Neural cell (in vitro differentiated cells): ENCODE data around the gene NRG3. TPM values are rescaled to one million over a fixed set of nuclear protein-coding genes. Genes with fewer than 3 reads are reported as not detected.

Experiments used
- H2AFZ ChIP-seq: fragments of 200-600, 300-800 bp; sonication (generic), shearing (Covaris generic); 2 replicates; pipeline ENCODE4 v1.6.0; 2014; ENCODE audit warnings: low read depth, mild to moderate bottlenecking, antibody characterized with exemption, low read length, moderate library complexity
- H3F3A ChIP-seq: fragments of 200-600 bp; shearing (Covaris generic); 2 replicates; pipeline ENCODE4 v1.6.1; 2016; ENCODE audit warnings: mild to moderate bottlenecking, moderate library complexity, mixed read lengths, antibody characterized with exemption, low read length; ENCODE audit not compliant: insufficient read depth, poor library complexity, severe bottlenecking
- H3K27ac ChIP-seq: fragments of 200-600, 300-800 bp; sonication (generic), shearing (Covaris generic); 2 replicates; pipeline ENCODE4 v1.5.1; 2014; ENCODE audit warnings: mild to moderate bottlenecking, low read length, moderate library complexity
- H3K27me3 ChIP-seq: fragments of 300-800, 200-600 bp; sonication (generic), shearing (Covaris generic); 2 replicates; pipeline ENCODE4 v1.6.0; 2014; ENCODE audit warnings: mild to moderate bottlenecking, low read depth, low read length, moderate library complexity; ENCODE audit not compliant: insufficient read depth
- H3K36me3 ChIP-seq: fragments of 300-800, 200-600 bp; sonication (generic), shearing (Covaris generic); 2 replicates; pipeline ENCODE4 v1.5.1; 2014; ENCODE audit warnings: mild to moderate bottlenecking, antibody characterized with exemption, low read length, moderate library complexity; ENCODE audit not compliant: insufficient read depth
- H3K4me2 ChIP-seq: fragments of 300-800, 200-600 bp; sonication (generic), shearing (Covaris generic); 2 replicates; pipeline ENCODE4 v1.6.0; 2014; ENCODE audit warnings: mild to moderate bottlenecking, low read length
- H3K4me3 ChIP-seq: fragments of 300-800, 200-600 bp; sonication (generic), shearing (Covaris generic); 2 replicates; pipeline ENCODE4 v1.5.1; 2014; ENCODE audit warnings: mild to moderate bottlenecking, low read length, moderate library complexity
- H3K79me2 ChIP-seq: fragments of 200-600 bp; shearing (Covaris generic); replicated peaks from 2 replicates; pipeline ENCODE4 v1.6.0; 2014; ENCODE audit warnings: mild to moderate bottlenecking, low read length, moderate library complexity; ENCODE audit not compliant: insufficient read depth
- H3K9ac ChIP-seq: fragments of 300-800, 200-600 bp; sonication (generic), shearing (Covaris generic); 2 replicates; pipeline ENCODE4 v1.6.1; 2016; ENCODE audit warnings: mild to moderate bottlenecking, low read length, mixed read lengths
- H3K9me2 ChIP-seq: fragments of 200-600 bp; shearing (Covaris generic); 2 replicates; pipeline ENCODE4 v1.6.1; 2016; ENCODE audit warnings: mild to moderate bottlenecking, low read length, mixed read lengths; ENCODE audit not compliant: insufficient read depth
- H3K9me3 ChIP-seq: fragments of 200-600, 300-800 bp; sonication (generic), shearing (Covaris generic); 2 replicates; pipeline ENCODE4 v1.6.1; 2016; ENCODE audit warnings: mild to moderate bottlenecking, mixed run types, low read length, moderate library complexity, mixed read lengths
- H4K20me1 ChIP-seq: fragments of 200-600 bp; shearing (Covaris generic); 2 replicates; pipeline ENCODE4 v1.6.1; 2016; ENCODE audit warnings: mild to moderate bottlenecking, mixed run types; ENCODE audit not compliant: insufficient read depth
- CTCF ChIP-seq: fragments of 450-650 bp; IDR thresholded peaks from 2 replicates; pipeline ENCODE4 v1.5.1; 2014; ENCODE audit warnings: antibody characterized with exemption, mild to moderate bottlenecking, moderate library complexity; ENCODE audit not compliant: poor library complexity, severe bottlenecking
- EP300 ChIP-seq: fragments of 450-650 bp; conservative IDR thresholded peaks from 2 replicates; pipeline ENCODE4 v1.6.1; 2014; ENCODE audit warnings: antibody characterized with exemption, mild to moderate bottlenecking, moderate library complexity; ENCODE audit not compliant: poor library complexity, severe bottlenecking
- EZH2 ChIP-seq: fragments of 200-600, 300-800 bp; shearing (Covaris generic), sonication (generic); IDR thresholded peaks from 2 replicates; pipeline ENCODE4 v1.6.1; 2014; ENCODE audit warnings: antibody characterized with exemption, low read length, borderline replicate concordance, mild to moderate bottlenecking; ENCODE audit not compliant: insufficient read depth, poor library complexity, severe bottlenecking
- MXI1 ChIP-seq: fragments of 450-650 bp; conservative IDR thresholded peaks from 2 replicates; pipeline ENCODE4 v1.6.1; 2014; ENCODE audit warnings: antibody characterized with exemption, mild to moderate bottlenecking; ENCODE audit not compliant: poor library complexity, severe bottlenecking
- POLR2AphosphoS5 ChIP-seq: IDR thresholded peaks from 2 replicates; pipeline ENCODE4 v1.6.1; 2012
- RAD21 ChIP-seq: fragments of 450-650 bp; conservative IDR thresholded peaks from 2 replicates; pipeline ENCODE4 v1.6.1; 2014; ENCODE audit warnings: antibody characterized with exemption, mild to moderate bottlenecking, moderate library complexity
- REST ChIP-seq: IDR thresholded peaks from 2 replicates; pipeline ENCODE4 v1.6.1; 2012; ENCODE audit warnings: borderline replicate concordance
- SMC3 ChIP-seq: fragments of 450-650 bp; conservative IDR thresholded peaks from 2 replicates; pipeline ENCODE4 v1.6.1; 2014; ENCODE audit warnings: antibody characterized with exemption, mild to moderate bottlenecking, moderate library complexity; ENCODE audit not compliant: poor library complexity
- TAF1 ChIP-seq: IDR thresholded peaks from 2 replicates; pipeline ENCODE4 v1.6.1; 2012; ENCODE audit warnings: low read depth
- polyA plus RNA-seq: library from polyadenylated mRNA; depleted of rRNA; stranded (reverse); fragments of >200 nt; gene quantifications from 2 replicates; pipeline ENCODE4 v1.2.3, GENCODE V29; 2014

NRG3 gene
- polyA plus RNA-seq, 1 donor from 2014 or later = 14.0 TPM

- TF ChIP-seq POLR2AphosphoS5 (no peak), MXI1 (no peak), SMC3 (no peak), REST (no peak)
- Histone ChIP-seq H3K4me3 (no peak overlapping the region), H4K20me1 (no peaks in the 10 kb centered on the region), H3K27ac (no peak overlapping the region), H3K4me2 (no peak overlapping the region), H3K9me3 (no peaks in the 10 kb centered on the region), H3K9me2 (no peaks in the 10 kb centered on the region), H3K79me2 (no peaks in the 10 kb centered on the region), H2AFZ (no peak overlapping the region), H3K36me3 (no peaks in the 10 kb centered on the region), H3K27me3 (no peaks in the 10 kb centered on the region), H3F3A (no peaks in the 10 kb centered on the region), H3K9ac (no peak overlapping the region)
These were observed 1057.5 kb downstream of the NRG3 start for GRCh38 chr10:82932451-82932850.

GRCh38 chr10:82934429-82934828 is 1059.4 kb downstream of the NRG3 start:
- H3K9me2 ChIP-seq = no peaks in the 10 kb centered on the region
- no peak overlapping the region for H2AFZ ChIP-seq
- no peaks in the 10 kb centered on the region for H4K20me1 ChIP-seq
- H3K79me2 ChIP-seq = no peaks in the 10 kb centered on the region
- no peak overlapping the region for H3K9ac ChIP-seq
- no peaks in the 10 kb centered on the region for H3F3A ChIP-seq
- no peaks in the 10 kb centered on the region for H3K36me3 ChIP-seq
- no peaks in the 10 kb centered on the region for H3K9me3 ChIP-seq
- TF ChIP-seq CTCF (peak; percentile 12), EP300 (no peak), MXI1 (no peak)
- no peak overlapping the region for H3K27ac ChIP-seq
- H3K4me2 ChIP-seq = no peak overlapping the region
- H3K4me3 ChIP-seq = no peak overlapping the region
- H3K27me3 ChIP-seq = no peaks in the 10 kb centered on the region

- no peak overlapping the region for H3K9ac ChIP-seq
- no peak overlapping the region for H2AFZ ChIP-seq
- no peak overlapping the region for H3K4me3 ChIP-seq
- H3K27ac ChIP-seq = no peak overlapping the region
- H3K36me3 ChIP-seq = no peaks in the 10 kb centered on the region
- H3K9me3 ChIP-seq = no peaks in the 10 kb centered on the region
- no peaks in the 10 kb centered on the region for H3K9me2 ChIP-seq
- no peak overlapping the region for H3K4me2 ChIP-seq
- H3F3A ChIP-seq = no peaks in the 10 kb centered on the region
- H3K79me2 ChIP-seq = no peaks in the 10 kb centered on the region
- TF ChIP-seq SMC3 = no peak
- no peak for TF ChIP-seq TAF1
- no peak for TF ChIP-seq CTCF
- TF ChIP-seq EZH2 = no peak
- no peak for TF ChIP-seq REST
- TF ChIP-seq MXI1 = no peak
- no peak for TF ChIP-seq EP300
- TF ChIP-seq POLR2AphosphoS5 = no peak
- TF ChIP-seq RAD21 = no peak
- H3K27me3 ChIP-seq = no peaks in the 10 kb centered on the region
- H4K20me1 ChIP-seq = no peaks in the 10 kb centered on the region
These were observed 1060.0 kb downstream of the NRG3 start for GRCh38 chr10:82934947-82935346.
